ENCODE data around the gene CLK2. TPM values are rescaled to one million over a fixed set of nuclear protein-coding genes. Genes with fewer than 3 reads are reported as not detected.
A peak's percentile ranks its signal among the peaks of the same experiment; 100 is the strongest.

The CLK2 gene
- total and polyA plus RNA-seq, 2 of the 13 experiments (the other 11 are each of a cell fraction or from before 2014, with no cell fraction given): 20.1 to 73.5 TPM

DNA sequence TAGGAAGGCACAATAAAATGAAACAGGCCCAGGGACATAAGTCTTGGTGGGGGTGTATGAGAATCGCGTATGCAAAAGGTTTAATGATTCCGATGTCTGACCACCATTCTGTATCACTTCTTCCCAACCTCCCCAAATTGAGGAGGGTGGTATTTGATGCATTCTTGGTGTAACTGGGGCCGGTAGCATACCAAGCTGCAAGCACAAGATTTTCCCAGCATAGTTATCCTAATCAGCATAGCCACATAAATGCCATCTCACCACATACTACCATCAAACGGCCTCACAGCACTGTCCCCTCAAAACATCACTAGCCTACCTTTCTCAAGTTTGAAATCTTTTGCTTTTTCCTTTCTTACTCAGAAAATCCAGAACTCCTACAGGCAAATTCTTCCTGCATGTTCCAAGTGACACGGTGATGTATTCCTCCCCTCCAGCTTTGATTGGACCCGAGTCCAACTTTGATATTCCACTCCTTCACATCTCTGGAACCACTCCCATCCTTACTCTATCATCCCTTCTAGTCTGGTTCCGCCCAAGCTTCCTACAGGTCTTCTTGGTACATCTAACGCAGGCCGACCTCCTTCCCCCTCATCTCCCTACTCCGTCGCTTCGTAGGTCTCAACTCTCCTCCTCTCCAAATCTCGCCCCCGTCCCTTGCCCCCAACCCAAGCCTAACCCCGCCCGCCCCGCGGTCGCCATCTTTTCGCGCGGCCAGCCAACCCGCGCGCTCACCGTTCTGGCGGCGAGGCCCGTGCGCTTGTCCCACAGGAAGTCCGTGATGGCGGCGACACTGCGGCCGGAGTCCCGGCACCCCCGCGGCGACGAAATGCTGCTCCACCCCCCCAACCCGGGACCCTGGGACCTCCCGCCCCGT lies 600 bp downstream of the CLK2 start (continued):
- TF ChIP-seq SATB2 (CRISPR knock-in tag; IDR thresholded peaks at IDR 0.05): no peak
- TF ChIP-seq CBFB (CRISPR knock-in tag; IDR thresholded peaks at IDR 0.05): 0 out of 2 replicates have a peak, but pooled peaks have one; percentile 6
- TF ChIP-seq ZNF296 (CRISPR knock-in tag; conservative IDR thresholded peaks at IDR 0.05): no peak
- TF ChIP-seq, protein P1, sequence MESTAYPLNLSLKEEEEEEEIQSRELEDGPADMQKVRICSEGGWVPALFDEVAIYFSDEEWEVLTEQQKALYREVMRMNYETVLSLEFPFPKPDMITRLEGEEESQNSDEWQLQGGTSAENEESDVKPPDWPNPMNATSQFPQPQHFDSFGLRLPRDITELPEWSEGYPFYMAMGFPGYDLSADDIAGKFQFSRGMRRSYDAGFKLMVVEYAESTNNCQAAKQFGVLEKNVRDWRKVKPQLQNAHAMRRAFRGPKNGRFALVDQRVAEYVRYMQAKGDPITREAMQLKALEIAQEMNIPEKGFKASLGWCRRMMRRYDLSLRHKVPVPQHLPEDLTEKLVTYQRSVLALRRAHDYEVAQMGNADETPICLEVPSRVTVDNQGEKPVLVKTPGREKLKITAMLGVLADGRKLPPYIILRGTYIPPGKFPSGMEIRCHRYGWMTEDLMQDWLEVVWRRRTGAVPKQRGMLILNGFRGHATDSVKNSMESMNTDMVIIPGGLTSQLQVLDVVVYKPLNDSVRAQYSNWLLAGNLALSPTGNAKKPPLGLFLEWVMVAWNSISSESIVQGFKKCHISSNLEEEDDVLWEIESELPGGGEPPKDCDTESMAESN (CRISPR knock-in tag; conservative IDR thresholded peaks at IDR 0.05): no peak
- TF ChIP-seq, protein P2, sequence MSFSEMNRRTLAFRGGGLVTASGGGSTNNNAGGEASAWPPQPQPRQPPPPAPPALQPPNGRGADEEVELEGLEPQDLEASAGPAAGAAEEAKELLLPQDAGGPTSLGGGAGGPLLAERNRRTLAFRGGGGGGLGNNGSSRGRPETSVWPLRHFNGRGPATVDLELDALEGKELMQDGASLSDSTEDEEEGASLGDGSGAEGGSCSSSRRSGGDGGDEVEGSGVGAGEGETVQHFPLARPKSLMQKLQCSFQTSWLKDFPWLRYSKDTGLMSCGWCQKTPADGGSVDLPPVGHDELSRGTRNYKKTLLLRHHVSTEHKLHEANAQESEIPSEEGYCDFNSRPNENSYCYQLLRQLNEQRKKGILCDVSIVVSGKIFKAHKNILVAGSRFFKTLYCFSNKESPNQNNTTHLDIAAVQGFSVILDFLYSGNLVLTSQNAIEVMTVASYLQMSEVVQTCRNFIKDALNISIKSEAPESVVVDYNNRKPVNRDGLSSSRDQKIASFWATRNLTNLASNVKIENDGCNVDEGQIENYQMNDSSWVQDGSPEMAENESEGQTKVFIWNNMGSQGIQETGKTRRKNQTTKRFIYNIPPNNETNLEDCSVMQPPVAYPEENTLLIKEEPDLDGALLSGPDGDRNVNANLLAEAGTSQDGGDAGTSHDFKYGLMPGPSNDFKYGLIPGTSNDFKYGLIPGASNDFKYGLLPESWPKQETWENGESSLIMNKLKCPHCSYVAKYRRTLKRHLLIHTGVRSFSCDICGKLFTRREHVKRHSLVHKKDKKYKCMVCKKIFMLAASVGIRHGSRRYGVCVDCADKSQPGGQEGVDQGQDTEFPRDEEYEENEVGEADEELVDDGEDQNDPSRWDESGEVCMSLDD (CRISPR knock-in tag; IDR thresholded peaks at IDR 0.05; ENCODE audit: borderline replicate concordance): no peak
- TF ChIP-seq KDM3A (CRISPR knock-in tag; IDR thresholded peaks at IDR 0.05; ENCODE audit: low read depth): 0 out of 2 replicates have a peak, but pooled peaks have one; percentile 32

- intact Hi-C loops (cut with micrococcal nuclease; ENCODE audit: unreplicated experiment) (no loop called here), in situ Hi-C loops (cut with HindIII; ENCODE audit: extremely low pct_ligation_motif_present, low pct_unique_long_range_greater_than_20kb) (no loop called here)
- no peak overlapping the region for H3K4me2 ChIP-seq (ENCODE audit: low read depth, low read length)
- no peaks in the 10 kb centered on the region; a peak in 1 of 5 replicates for H3K27me3 ChIP-seq (ENCODE audit: control insufficient read depth in 1 of 2, insufficient read depth in 2 of 2, low read length in 2 of 2)
- FAIRE-seq: no peak
- ATAC-seq: no peak
- ChIA-PET POLR2A (no interaction called here), CTCF (ENCODE audit: low intra/inter-chr PET ratio, low total read pairs) (no interaction called here)
- H3K4me3 ChIP-seq (replicated peaks in 1 of 3; ENCODE audit: insufficient read depth in 1 of 3, low read depth in 2 of 3, low read length in 3 of 3): no peak overlapping the region
- peaks cover 28 to 59% of the 10 kb centered on the region in 2 experiments for H3K36me3 ChIP-seq (replicated peaks in 1 of 2; ENCODE audit: control insufficient read depth in 1 of 2, insufficient read depth in 2 of 2, low read length in 2 of 2)
- H3K9ac ChIP-seq (ENCODE audit: insufficient read depth, low read depth, low read length): no peak overlapping the region
- no peak overlapping the region for H3K27ac ChIP-seq (ENCODE audit: extremely low read length, insufficient read depth, low read length)
- DNase-seq (ENCODE audit: low spot score): no peak
- no peaks in the 10 kb centered on the region for H4K20me1 ChIP-seq (ENCODE audit: insufficient read depth, low read length)
- WGBS (ENCODE audit: low lambda C conversion rate): 97% methylated on average over 21 of the region's 21 CpGs
- H3K79me2 ChIP-seq (ENCODE audit: insufficient read depth, low read length): peaks cover 28% of the 10 kb centered on the region
- H2AFZ ChIP-seq (ENCODE audit: low read length): no peak overlapping the region
- H3K4me1 ChIP-seq (ENCODE audit: insufficient read depth, low read length): peaks cover 29% of the 10 kb centered on the region
- no peaks in the 10 kb centered on the region for H3K9me3 ChIP-seq (ENCODE audit: low read length)
- BruUV-seq (replicated peaks): no TSS peak
- TF ChIP-seq ZBTB20 (CRISPR knock-in tag; IDR thresholded peaks at IDR 0.05; ENCODE audit: borderline replicate concordance, low read depth) (no peak), ZNF781 (CRISPR knock-in tag; IDR thresholded peaks at IDR 0.05; ENCODE audit: borderline replicate concordance, not compliant biosample characterization) (no peak), PAXIP1 (CRISPR knock-in tag; conservative IDR thresholded peaks at IDR 0.05) (no peak), SYNCRIP (IDR thresholded peaks at IDR 0.05; ENCODE audit: insufficient read depth, low read depth, low read length) (no peak), ZFP90 (CRISPR knock-in tag; IDR thresholded peaks at IDR 0.05; ENCODE audit: borderline replicate concordance) (no peak), YY1 (IDR thresholded peaks at IDR 0.05; ENCODE audit: insufficient read depth, insufficient replicate concordance, low read depth, low read length) (no peak)
- TF ChIP-seq, protein P3, sequence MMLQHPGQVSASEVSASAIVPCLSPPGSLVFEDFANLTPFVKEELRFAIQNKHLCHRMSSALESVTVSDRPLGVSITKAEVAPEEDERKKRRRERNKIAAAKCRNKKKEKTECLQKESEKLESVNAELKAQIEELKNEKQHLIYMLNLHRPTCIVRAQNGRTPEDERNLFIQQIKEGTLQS (CRISPR knock-in tag; IDR thresholded peaks at IDR 0.05): no peak
Measured at GRCh38 chr1:155269381-155269780, 3.9 kb downstream of the CLK2 start.

All from HepG2 (cell line).